T-helper 17 cell (primary cell): Measurements from ENCODE around the gene TRIM5. TPM values are rescaled to one million over a fixed set of nuclear protein-coding genes. Genes with fewer than 3 reads are reported as not detected.
"Not testable (repeated sequence)": the region's sequence is repeated elsewhere in the genome, so short reads cannot be mapped to it uniquely, and the experiment has no call there.

Experiments used
- ATAC-seq: fragments of 150-1000 bp; cut with Tn5 transposase; 2 replicates; pipeline ENCODE4 v1.10.0; 2021; ENCODE audit warnings: mild to moderate bottlenecking, moderate library complexity
- DNase-seq, 3 donors: peaks; one replicate each; pipeline versions ENCODE4 v3.0.0 to v3.0.0-alpha.2; 2020 to 2021
- H3K9me3 ChIP-seq: one replicate; pipeline ENCODE4 v1.7.0; 2013; ENCODE audit warnings: low read length, mild to moderate bottlenecking; ENCODE audit not compliant: control insufficient read depth, poor library complexity, severe bottlenecking
- H3K27ac Mint-ChIP-seq: one replicate; pipeline ENCODE4 v1.8.0; 2022; ENCODE audit warnings: mild to moderate bottlenecking, moderate library complexity, mixed read lengths
- H3K27me3 Mint-ChIP-seq: one replicate; pipeline ENCODE4 v1.8.0; 2022; ENCODE audit warnings: mixed read lengths
- H3K36me3 Mint-ChIP-seq: one replicate; pipeline ENCODE4 v1.8.0; 2022; ENCODE audit warnings: low read depth, mixed read lengths
- H3K4me1 Mint-ChIP-seq: one replicate; pipeline ENCODE4 v1.8.0; 2022; ENCODE audit warnings: mild to moderate bottlenecking, mixed read lengths
- H3K4me3 Mint-ChIP-seq: one replicate; pipeline ENCODE4 v1.8.0; 2022; ENCODE audit warnings: mild to moderate bottlenecking, moderate library complexity, mixed read lengths
- total RNA-seq, 4 donors: library from RNA in 2 of 4; stranded (reverse) in 2 of 4; gene quantifications; one replicate each; pipeline ENCODE4 v1.2.3 and lab custom pipeline; 2022 to 2026

TRIM5 gene
- total RNA-seq, 2 donors from 2014 or later, result 9.9 to 10.4 TPM

DNA sequence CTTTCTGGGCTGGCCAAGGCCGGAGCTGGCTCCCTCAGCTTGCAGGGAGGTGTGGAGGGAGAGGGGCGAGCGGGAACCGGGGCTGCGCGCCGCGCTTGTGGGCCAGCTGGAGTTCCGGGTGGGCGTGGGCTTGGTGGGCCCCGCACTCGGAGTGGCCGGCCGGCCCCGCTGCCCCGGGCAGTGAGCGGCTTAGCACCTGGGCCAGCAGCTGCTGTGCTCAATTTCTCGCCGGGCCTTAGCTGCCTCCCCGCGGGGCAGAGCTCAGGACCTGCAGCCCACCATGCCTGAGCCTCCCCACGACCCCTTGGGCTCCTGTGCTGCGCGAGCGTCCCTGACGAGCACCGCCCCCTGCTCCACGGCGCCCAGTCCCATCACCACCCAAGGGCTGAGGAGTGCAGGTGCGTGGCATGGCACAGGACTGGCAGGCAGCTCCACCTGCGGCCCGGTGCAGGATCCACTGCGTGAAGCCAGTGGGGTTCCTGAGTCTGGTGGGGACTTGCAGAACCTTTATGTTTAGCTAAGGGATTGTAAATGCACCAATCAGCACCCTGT lies 1.9 kb downstream of the TRIM5 start:
- ATAC-seq, DNase-seq, H3K27ac Mint-ChIP-seq: not testable (repeated sequence)

DNA sequence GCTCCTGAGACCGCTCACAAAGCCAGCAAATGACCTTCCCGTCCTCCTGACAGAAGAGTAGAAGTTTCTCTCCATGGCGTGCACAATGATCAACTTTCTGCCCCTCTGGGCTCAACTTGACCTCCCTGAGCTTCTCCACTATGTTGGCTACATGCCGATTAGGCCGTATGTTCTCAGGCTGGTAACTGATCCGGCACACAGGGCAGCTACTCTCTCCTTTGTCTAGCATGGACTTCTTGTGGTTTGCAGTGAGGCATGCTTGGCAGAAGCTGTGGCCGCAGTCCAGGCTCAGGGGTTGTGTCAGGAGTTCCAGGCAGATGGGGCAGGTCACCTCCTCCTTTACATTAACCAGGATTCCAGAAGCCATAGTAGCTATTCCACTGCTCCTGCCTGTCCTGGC lies 5.1 kb downstream of the TRIM5 start:
- no peak for ATAC-seq
- no peaks in the 10 kb centered on the region for H3K9me3 ChIP-seq
- DNase-seq, result no peak
- peaks cover 29% of the 10 kb centered on the region for H3K4me1 Mint-ChIP-seq
- H3K36me3 Mint-ChIP-seq, result peaks cover 14% of the 10 kb centered on the region
- H3K4me3 Mint-ChIP-seq, result no peak overlapping the region
- H3K27ac Mint-ChIP-seq, result no peak overlapping the region
- no peaks in the 10 kb centered on the region for H3K27me3 Mint-ChIP-seq

More for the DNA sequence above, 1.9 kb downstream of the TRIM5 start:
- Mint-ChIP-seq H3K36me3 (peaks cover 14% of the 10 kb centered on the region), H3K4me3 (peak overlapping the region; percentile 97), H3K4me1 (peaks cover 37% of the 10 kb centered on the region)
- not testable (repeated sequence) for H3K27me3 Mint-ChIP-seq, H3K9me3 ChIP-seq

DNA sequence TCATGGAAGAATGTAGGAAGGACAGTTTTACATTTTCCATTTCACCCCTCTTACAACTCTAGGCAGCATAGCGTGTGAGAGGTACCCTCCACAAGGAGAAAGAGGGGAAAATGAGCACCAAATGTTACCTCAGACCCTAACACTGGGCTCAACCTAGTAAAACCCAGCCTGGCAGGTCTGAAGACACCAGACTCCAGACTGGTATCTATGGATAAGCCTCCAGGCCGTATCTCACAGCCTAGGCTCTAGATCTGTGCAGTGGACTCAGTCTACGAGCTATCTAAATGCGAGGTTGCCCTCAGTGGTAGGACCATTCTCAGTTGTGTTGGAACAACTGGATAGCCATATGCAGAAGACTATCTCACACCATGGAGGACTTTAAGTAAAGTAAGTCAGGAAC lies 10.5 kb downstream of the TRIM5 start:
- H3K4me3 Mint-ChIP-seq, result no peak overlapping the region
- DNase-seq (no peak), ATAC-seq (no peak)
- H3K27me3 Mint-ChIP-seq, result no peaks in the 10 kb centered on the region
- no peaks in the 10 kb centered on the region for H3K9me3 ChIP-seq
- H3K4me1 Mint-ChIP-seq, result peaks cover 21% of the 10 kb centered on the region
- peak overlapping the region; percentile 54 for H3K27ac Mint-ChIP-seq
- peaks cover 19% of the 10 kb centered on the region for H3K36me3 Mint-ChIP-seq

DNA sequence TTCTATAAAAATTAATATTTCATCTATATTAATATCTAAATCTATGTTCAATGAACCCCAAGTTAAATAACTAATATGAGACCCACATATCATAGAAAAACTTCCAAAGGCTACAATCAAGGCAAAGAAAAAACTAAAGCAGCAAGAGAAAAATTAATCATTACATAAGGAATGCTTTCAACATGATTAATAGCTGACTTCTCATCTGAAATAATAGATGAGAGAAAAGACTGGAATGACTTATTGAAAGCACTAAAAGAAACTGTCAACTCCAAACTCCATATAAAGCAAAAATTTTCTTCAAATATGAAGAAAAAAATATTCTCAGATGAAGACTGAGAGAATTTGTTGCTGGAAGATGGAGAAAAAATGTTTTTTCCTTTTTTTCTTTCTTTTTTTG lies 13.0 kb downstream of the TRIM5 start:
- peaks cover 16% of the 10 kb centered on the region for H3K36me3 Mint-ChIP-seq
- DNase-seq (no peak), ATAC-seq (no peak)
- no peak overlapping the region for H3K27ac Mint-ChIP-seq
- no peaks in the 10 kb centered on the region for H3K27me3 Mint-ChIP-seq
- H3K9me3 ChIP-seq, result no peaks in the 10 kb centered on the region
- H3K4me3 Mint-ChIP-seq, result no peak overlapping the region
- H3K4me1 Mint-ChIP-seq, result peaks cover 14% of the 10 kb centered on the region

DNA sequence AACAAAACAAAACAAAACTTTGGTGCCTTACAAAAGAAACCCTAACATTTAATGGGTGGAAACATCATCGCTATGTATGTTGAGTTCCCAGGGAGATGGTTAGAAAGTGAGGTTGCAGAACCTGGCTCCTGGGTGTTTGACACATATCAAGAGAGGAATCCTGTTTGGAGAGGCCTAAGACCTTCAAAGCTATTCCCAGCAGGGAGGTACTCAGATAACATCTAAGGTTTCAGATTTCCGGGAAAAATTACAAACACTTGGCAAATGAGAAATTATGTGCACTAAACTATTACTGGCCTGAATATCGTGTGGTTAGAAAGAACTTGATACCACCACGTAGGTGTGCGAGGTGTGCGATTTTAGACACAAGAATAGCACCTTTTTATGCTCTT lies 18.5 kb downstream of the TRIM5 start:
- no peak overlapping the region for H3K27ac Mint-ChIP-seq
- no peak overlapping the region for H3K4me3 Mint-ChIP-seq
- no peaks in the 10 kb centered on the region for H3K27me3 Mint-ChIP-seq
- H3K4me1 Mint-ChIP-seq, result peaks cover 7% of the 10 kb centered on the region
- ATAC-seq (no peak), DNase-seq (no peak)
- H3K36me3 Mint-ChIP-seq, result peaks cover 11% of the 10 kb centered on the region
- H3K9me3 ChIP-seq, result no peaks in the 10 kb centered on the region

DNA sequence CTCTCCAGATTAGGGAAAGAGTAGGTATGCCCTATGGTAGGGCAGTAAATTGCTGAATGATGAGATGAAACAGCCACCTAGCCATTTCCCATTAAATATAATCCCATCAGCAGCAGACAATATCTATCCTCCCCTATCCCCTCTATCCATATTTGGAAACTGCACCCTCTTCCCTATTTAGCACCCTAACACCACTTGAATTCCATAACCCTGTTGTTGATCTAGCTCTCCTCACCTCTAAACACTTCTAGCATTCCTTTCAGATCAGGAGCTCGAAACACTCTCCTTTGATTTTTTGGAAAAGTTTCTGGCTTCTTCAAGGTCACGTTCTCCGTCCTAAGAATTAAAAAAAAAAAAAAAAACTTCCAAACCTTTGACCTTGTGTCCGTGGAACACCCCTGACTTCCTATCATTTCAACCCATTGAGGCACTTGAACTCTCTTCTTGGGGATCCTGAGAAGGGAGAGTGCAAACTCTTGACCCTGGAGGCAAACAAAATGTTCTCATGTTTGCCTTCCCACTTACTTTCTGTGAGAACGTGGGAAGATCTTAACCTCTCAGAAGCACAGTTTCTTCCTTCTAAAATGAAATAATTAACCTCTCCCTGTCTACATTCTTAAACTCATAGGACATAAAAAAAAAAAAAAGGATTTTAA lies 19.0 kb downstream of the TRIM5 start:
- H3K36me3 Mint-ChIP-seq, result peaks cover 14% of the 10 kb centered on the region
- ATAC-seq (no peak), DNase-seq (no peak)
- no peaks in the 10 kb centered on the region for H3K27me3 Mint-ChIP-seq
- no peak overlapping the region for H3K4me3 Mint-ChIP-seq
- H3K4me1 Mint-ChIP-seq, result peaks cover 10% of the 10 kb centered on the region
- H3K9me3 ChIP-seq, result no peaks in the 10 kb centered on the region
- H3K27ac Mint-ChIP-seq, result no peak overlapping the region

DNA sequence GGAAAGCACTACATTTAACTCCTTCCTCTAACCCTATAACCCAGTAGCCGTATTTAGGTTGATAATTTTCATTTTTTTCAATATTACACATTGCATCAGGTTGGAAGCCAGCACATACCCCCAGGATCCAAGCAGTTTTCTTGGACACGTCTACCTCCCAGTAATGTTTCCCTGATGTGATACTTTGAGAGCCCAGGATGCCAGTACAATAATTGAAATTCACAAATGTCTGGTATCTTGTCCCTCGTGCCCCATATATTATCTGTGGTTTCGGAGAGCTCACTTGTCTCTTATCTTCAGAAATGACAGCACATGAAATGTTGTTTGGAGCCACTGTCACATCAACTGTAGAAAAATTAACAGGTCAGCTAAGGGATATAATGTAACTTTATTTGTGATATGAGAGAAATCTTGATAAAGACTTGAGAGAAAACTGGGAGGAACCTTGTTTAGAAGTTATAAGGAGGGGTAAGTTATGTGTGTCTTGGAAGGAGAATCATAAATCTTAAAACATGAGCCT lies 19.8 kb downstream of the TRIM5 start:
- peaks cover 14% of the 10 kb centered on the region for H3K36me3 Mint-ChIP-seq
- no peak for ATAC-seq

DNA sequence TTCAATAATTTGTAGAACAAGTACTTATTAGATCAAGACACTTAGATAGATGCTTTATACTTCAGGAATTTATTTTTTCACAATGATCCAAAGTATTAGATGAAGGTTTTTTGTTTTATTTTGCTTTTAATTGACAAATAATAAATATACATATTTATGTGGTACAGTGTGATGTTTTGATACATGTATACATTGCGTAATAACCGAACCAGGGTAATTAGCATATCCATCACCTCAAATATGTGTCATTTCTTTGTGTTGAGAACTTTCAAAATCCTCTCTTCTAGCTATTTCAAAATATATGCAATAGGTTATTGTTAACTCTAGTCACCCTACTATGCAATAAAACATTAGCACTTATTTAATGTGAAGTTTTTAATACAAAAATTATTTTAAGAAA lies 21.4 kb downstream of the TRIM5 start:
- ATAC-seq, result no peak
- peaks cover 10% of the 10 kb centered on the region for H3K4me1 Mint-ChIP-seq
- peak overlapping the region; percentile 41 for H3K27ac Mint-ChIP-seq
- DNase-seq, result no peak
- H3K9me3 ChIP-seq, result no peaks in the 10 kb centered on the region
- no peak overlapping the region for H3K4me3 Mint-ChIP-seq
- no peaks in the 10 kb centered on the region for H3K27me3 Mint-ChIP-seq
- peaks cover 9% of the 10 kb centered on the region for H3K36me3 Mint-ChIP-seq

More for the DNA sequence above, 19.8 kb downstream of the TRIM5 start:
- Mint-ChIP-seq H3K27ac (no peak overlapping the region), H3K4me3 (no peak overlapping the region), H3K27me3 (no peaks in the 10 kb centered on the region), H3K4me1 (peaks cover 10% of the 10 kb centered on the region)
- H3K9me3 ChIP-seq, result no peaks in the 10 kb centered on the region
- DNase-seq, result no peak

DNA sequence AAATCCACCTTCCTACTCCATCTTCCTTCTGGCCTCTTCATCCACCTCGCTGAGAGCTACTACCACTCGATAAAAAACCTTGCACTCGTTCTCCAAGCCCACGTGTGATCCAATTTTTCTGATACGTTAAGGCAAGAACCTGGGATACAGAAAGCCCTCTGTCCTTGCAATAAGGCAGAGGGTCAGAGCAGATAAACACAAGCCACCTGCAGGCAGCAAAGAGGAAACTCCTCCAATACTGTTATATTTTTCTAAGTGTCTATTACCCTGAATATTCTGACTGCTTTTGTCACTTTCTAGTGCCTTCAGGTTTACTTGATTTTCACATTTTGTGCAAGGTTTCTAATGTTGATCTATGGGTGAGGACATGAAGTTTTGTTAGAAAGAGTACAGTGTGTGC lies 26.6 kb downstream of the TRIM5 start:
- no peaks in the 10 kb centered on the region for H3K9me3 ChIP-seq
- H3K27ac Mint-ChIP-seq, result no peak overlapping the region
- DNase-seq (no peak), ATAC-seq (no peak)
- H3K4me1 Mint-ChIP-seq, result peaks cover 4% of the 10 kb centered on the region
- H3K27me3 Mint-ChIP-seq, result no peaks in the 10 kb centered on the region
- H3K36me3 Mint-ChIP-seq, result peaks cover 4% of the 10 kb centered on the region
- no peak overlapping the region for H3K4me3 Mint-ChIP-seq

DNA sequence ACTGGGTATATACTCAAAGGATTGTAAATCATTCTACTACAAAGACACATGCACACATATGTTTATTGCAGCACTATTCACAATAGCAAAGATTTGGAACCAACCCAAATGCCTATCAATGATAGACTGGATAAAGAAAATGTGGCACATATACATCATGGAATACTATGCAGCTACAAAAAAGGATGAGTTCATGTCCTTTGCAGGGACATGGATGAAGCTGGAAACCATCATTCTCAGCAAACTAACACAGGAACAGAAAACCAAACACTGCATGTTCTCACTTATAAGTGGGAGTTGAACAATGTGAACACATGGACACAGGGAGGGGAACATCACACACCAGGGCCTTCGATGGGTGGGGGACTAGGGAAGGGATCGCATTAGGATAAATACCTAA lies 27.9 kb downstream of the TRIM5 start:
- not testable (repeated sequence) for H3K9me3 ChIP-seq, H3K27me3 Mint-ChIP-seq, DNase-seq, ATAC-seq, H3K4me1 Mint-ChIP-seq, H3K4me3 Mint-ChIP-seq, H3K36me3 Mint-ChIP-seq, H3K27ac Mint-ChIP-seq

DNA sequence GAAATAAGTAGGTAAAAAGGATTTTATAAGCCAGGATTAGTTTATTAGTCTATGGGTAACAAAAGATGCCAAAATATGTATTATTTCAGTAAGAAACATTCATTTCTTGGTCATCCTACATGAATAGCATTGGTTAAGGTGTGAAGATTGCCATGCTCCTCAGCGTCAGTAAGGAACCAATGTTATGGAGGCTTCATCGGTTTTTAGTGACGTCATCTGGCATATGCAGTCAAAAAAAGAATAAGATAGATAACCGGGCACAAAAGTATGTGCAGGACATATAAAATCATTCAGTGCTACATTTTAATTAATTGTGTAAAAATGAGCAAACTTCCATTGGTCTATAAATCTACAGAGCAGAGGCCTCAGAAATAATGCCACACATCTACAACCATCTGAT lies 29.4 kb downstream of the TRIM5 start:
- H3K9me3 ChIP-seq, result no peaks in the 10 kb centered on the region
- no peak for DNase-seq
- ATAC-seq, result no peak
- Mint-ChIP-seq H3K4me3 (no peak overlapping the region), H3K4me1 (no peaks in the 10 kb centered on the region), H3K27me3 (no peaks in the 10 kb centered on the region), H3K36me3 (no peaks in the 10 kb centered on the region), H3K27ac (no peak overlapping the region)

DNA sequence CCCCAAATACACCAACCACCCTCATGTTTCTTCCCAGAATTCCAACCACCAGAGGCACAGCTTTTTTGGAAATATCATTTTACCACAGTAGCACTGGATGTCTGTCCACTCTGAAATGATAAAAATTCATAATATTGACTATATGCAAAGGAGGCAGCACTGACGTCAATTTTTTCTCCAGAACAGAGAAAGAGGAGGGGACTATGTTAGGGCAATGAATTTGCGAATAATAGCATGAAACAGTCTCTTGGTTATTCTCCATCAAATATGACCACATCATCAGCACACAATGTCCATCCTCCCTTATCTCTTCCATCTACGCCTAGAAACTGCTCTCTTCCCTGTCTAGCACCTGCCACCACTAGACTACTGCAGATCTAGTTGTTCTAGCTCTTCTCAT lies 38.7 kb downstream of the TRIM5 start:
- Mint-ChIP-seq H3K4me1 (peaks cover 3% of the 10 kb centered on the region), H3K4me3 (no peak overlapping the region), H3K27me3 (no peaks in the 10 kb centered on the region), H3K36me3 (peaks cover 11% of the 10 kb centered on the region), H3K27ac (no peak overlapping the region)
- ATAC-seq, result no peak
- no peak for DNase-seq
- no peaks in the 10 kb centered on the region for H3K9me3 ChIP-seq

DNA sequence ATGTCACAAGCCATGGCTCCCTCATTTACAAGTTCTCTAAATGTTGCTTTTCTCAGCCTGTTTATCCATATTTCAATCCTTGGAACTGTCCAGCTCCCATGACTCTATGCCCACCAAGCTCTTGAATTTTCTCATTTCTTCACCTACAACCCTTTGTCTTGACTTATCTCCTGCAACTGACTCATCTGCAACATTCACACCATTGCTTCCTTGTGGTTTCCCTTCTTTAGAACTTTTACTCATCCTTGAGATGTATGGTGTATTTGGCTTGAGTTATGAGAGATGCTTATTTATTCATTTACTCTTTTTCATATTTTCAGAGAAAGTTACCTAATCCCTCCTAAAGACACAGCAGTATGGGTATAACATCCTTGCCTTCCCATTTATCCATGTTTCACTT lies 41.3 kb downstream of the TRIM5 start:
- H3K36me3 Mint-ChIP-seq, result peaks cover 11% of the 10 kb centered on the region
- H3K27me3 Mint-ChIP-seq, result no peaks in the 10 kb centered on the region
- ATAC-seq (no peak), DNase-seq (no peak)
- no peak overlapping the region for H3K4me3 Mint-ChIP-seq
- no peaks in the 10 kb centered on the region for H3K9me3 ChIP-seq
- no peak overlapping the region for H3K27ac Mint-ChIP-seq
- H3K4me1 Mint-ChIP-seq, result peaks cover 3% of the 10 kb centered on the region

DNA sequence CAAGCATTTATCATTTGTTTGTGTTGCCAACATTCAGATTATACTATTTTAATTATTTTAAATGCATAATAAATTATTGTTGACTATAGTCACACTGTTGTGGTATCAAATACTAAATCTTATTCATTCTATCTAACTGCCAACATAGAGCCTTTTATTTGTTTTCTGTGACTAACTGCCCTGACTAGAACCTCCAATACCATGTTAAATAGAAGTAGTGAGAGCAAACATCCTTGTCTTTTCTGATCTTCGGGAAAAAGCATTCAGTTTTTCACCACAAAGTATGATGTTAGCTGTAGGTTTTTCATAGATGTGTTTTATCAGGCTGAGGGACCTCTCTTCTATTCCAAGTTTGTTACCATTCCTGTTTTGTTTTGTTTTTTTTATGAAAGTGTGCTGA lies 44.9 kb downstream of the TRIM5 start:
- Mint-ChIP-seq H3K4me1 (peaks cover 3% of the 10 kb centered on the region), H3K4me3 (no peak overlapping the region), H3K27ac (no peak overlapping the region), H3K27me3 (no peaks in the 10 kb centered on the region), H3K36me3 (peaks cover 14% of the 10 kb centered on the region)
- no peak for DNase-seq
- no peaks in the 10 kb centered on the region for H3K9me3 ChIP-seq
- ATAC-seq, result no peak
